Measurements from ENCODE around the gene RPL39L.
"Not testable (repeated sequence)": the region's sequence is repeated elsewhere in the genome, so short reads cannot be mapped to it uniquely, and the experiment has no call there.

RPL39L gene

GRCh38 chr3:187139126-187139894 is at the start of gene RPL39L:
Gene RPL39L, minus strand, starts transcription at chr3:187139496. Its CDS starts 18,196 bp downstream, at chr3:187121300.
- peak; percentile 87 for DNase-seq

GRCh38 chr3:187188931-187189330 is 49.6 kb upstream of the RPL39L start:
- no peak for DNase-seq

- no peak for DNase-seq
Observed at GRCh38 chr3:187186801-187187421, 47.6 kb upstream of the RPL39L start.

- DNase-seq: no peak
Observed at GRCh38 chr3:187186375-187186774, 47.1 kb upstream of the RPL39L start.

- no peak for DNase-seq
Observed at GRCh38 chr3:187185759-187186158, 46.5 kb upstream of the RPL39L start.

- DNase-seq: no peak
Observed at GRCh38 chr3:187183903-187184302, 44.6 kb upstream of the RPL39L start.

- DNase-seq: no peak
Observed at GRCh38 chr3:187183210-187183862, 44.0 kb upstream of the RPL39L start.

- DNase-seq: no peak
Observed at GRCh38 chr3:187181454-187182170, 42.3 kb upstream of the RPL39L start.

- DNase-seq: no peak
Observed at GRCh38 chr3:187172929-187173328, 33.6 kb upstream of the RPL39L start.

GRCh38 chr3:187170911-187171310 is 31.6 kb upstream of the RPL39L start:
- DNase-seq: not testable (repeated sequence)

- no peak for DNase-seq
Observed at GRCh38 chr3:187169231-187169960, 30.1 kb upstream of the RPL39L start.

GRCh38 chr3:187167777-187168176 is 28.5 kb upstream of the RPL39L start:
- DNase-seq: no peak

- no peak for DNase-seq
Observed at GRCh38 chr3:187166750-187167149, 27.5 kb upstream of the RPL39L start.

- DNase-seq: peak; percentile 76
Observed at GRCh38 chr3:187165144-187165543, 25.8 kb upstream of the RPL39L start.

- no peak for DNase-seq
Observed at GRCh38 chr3:187162265-187162953, 23.1 kb upstream of the RPL39L start.

- no peak for DNase-seq
Observed at GRCh38 chr3:187161556-187161955, 22.3 kb upstream of the RPL39L start.

- DNase-seq: no peak
Observed at GRCh38 chr3:187150599-187150998, 11.3 kb upstream of the RPL39L start.

GRCh38 chr3:187150186-187150585 is 10.9 kb upstream of the RPL39L start:
- no peak for DNase-seq

- DNase-seq: no peak
Observed at GRCh38 chr3:187146389-187146788, 7.1 kb upstream of the RPL39L start.

GRCh38 chr3:187145149-187145895 is 6.0 kb upstream of the RPL39L start:
- DNase-seq: no peak

- no peak for DNase-seq
Observed at GRCh38 chr3:187139895-187140253, 578 bp upstream of the RPL39L start.
